Measurements from ENCODE around the gene CIP2A.

The CIP2A gene

GRCh38 chr3:108527817-108528216 lies 61.4 kb downstream of the CIP2A start:
- H3K4me3 ChIP-seq (replicated peaks; ENCODE audit: low read depth, low read length) = no peak overlapping the region
- H3K27me3 ChIP-seq (replicated peaks; ENCODE audit: control insufficient read depth, insufficient read depth, low read length) = no peaks in the 10 kb centered on the region
- no peak for DNase-seq (ENCODE audit: extremely low read depth, insufficient read length)
- H3K36me3 ChIP-seq (ENCODE audit: control insufficient read depth, insufficient read depth, low read length) = no peaks in the 10 kb centered on the region
- no peak for TF ChIP-seq CTCF (IDR thresholded peaks at IDR 0.05; ENCODE audit: insufficient read depth, low read length, poor library complexity, severe bottlenecking)

DNA sequence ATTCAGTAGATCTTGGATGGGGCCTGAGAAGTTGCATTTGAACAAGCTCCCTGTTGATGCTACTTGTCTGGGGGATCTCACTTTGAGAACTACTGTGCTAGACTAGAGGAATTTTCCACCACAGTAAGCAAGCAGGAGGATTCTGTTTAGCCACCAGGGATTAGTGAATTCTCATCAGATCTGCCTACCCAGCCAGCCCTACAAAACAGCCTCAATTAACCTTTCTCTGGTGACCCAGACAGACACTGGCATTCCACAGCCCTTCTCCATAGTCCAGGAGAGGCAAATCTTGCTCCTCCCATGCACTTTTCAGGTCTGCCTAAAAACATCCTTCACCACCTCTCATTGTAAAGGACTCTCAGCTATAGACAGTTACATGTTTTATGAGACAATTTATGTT lies 62.1 kb downstream of the CIP2A start:
- no peaks in the 10 kb centered on the region for H3K36me3 ChIP-seq (ENCODE audit: control insufficient read depth, insufficient read depth, low read length)
- TF ChIP-seq CTCF (IDR thresholded peaks at IDR 0.05; ENCODE audit: insufficient read depth, low read length, poor library complexity, severe bottlenecking) = no peak
- no peak for DNase-seq (ENCODE audit: extremely low read depth, insufficient read length)
- H3K4me3 ChIP-seq (replicated peaks; ENCODE audit: low read depth, low read length) = no peak overlapping the region
- H3K27me3 ChIP-seq (replicated peaks; ENCODE audit: control insufficient read depth, insufficient read depth, low read length) = no peaks in the 10 kb centered on the region

DNA sequence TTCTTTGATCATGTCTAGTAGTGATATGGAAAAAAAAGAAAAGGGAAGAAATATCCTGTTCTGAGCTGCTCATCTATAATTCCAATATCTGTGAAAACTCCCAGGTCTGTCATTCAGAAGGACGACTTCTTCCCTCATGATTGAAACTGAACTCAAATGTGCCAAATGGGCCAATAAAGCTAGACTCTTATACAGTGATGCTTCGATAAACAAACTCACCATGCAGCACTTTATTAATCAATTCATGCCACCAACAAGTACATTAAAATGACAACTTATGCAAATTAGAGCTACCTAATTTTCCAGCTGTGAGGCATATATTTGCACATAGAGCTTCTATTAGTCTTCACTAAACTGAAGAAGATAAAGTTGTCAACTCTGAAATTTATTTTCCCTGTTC lies 63.3 kb downstream of the CIP2A start:
- no peaks in the 10 kb centered on the region for H3K27me3 ChIP-seq (replicated peaks; ENCODE audit: control insufficient read depth, insufficient read depth, low read length)
- H3K36me3 ChIP-seq (ENCODE audit: control insufficient read depth, insufficient read depth, low read length) = no peaks in the 10 kb centered on the region
- TF ChIP-seq CTCF (IDR thresholded peaks at IDR 0.05; ENCODE audit: insufficient read depth, low read length, poor library complexity, severe bottlenecking) = no peak
- no peak overlapping the region for H3K4me3 ChIP-seq (replicated peaks; ENCODE audit: low read depth, low read length)
- DNase-seq (ENCODE audit: extremely low read depth, insufficient read length) = no peak

- Histone ChIP-seq H3K36me3 (ENCODE audit: control insufficient read depth, insufficient read depth, low read length) (no peaks in the 10 kb centered on the region), H3K4me3 (replicated peaks; ENCODE audit: low read depth, low read length) (no peak overlapping the region), H3K27me3 (replicated peaks; ENCODE audit: control insufficient read depth, insufficient read depth, low read length) (no peaks in the 10 kb centered on the region)
- DNase-seq (ENCODE audit: extremely low read depth, insufficient read length) = no peak
- no peak for TF ChIP-seq CTCF (IDR thresholded peaks at IDR 0.05; ENCODE audit: insufficient read depth, low read length, poor library complexity, severe bottlenecking)
Measured at GRCh38 chr3:108525256-108525655, 64.0 kb downstream of the CIP2A start.

- H3K27me3 ChIP-seq (replicated peaks; ENCODE audit: control insufficient read depth, insufficient read depth, low read length) = no peaks in the 10 kb centered on the region
- H3K4me3 ChIP-seq (replicated peaks; ENCODE audit: low read depth, low read length) = no peak overlapping the region
- H3K36me3 ChIP-seq (ENCODE audit: control insufficient read depth, insufficient read depth, low read length) = no peaks in the 10 kb centered on the region
- DNase-seq (ENCODE audit: extremely low read depth, insufficient read length) = no peak
- TF ChIP-seq CTCF (IDR thresholded peaks at IDR 0.05; ENCODE audit: insufficient read depth, low read length, poor library complexity, severe bottlenecking) = no peak
Measured at GRCh38 chr3:108524537-108524936, 64.7 kb downstream of the CIP2A start.

- no peak for TF ChIP-seq CTCF (IDR thresholded peaks at IDR 0.05; ENCODE audit: insufficient read depth, low read length, poor library complexity, severe bottlenecking)
- no peak for DNase-seq (ENCODE audit: extremely low read depth, insufficient read length)
Measured at GRCh38 chr3:108518895-108519294, 70.3 kb downstream of the CIP2A start.

More at GRCh38 chr3:108518895-108519294, 70.3 kb downstream of the CIP2A start:
- no peaks in the 10 kb centered on the region for H3K36me3 ChIP-seq (ENCODE audit: control insufficient read depth, insufficient read depth, low read length)
- H3K4me3 ChIP-seq (replicated peaks; ENCODE audit: low read depth, low read length) = no peak overlapping the region
- no peaks in the 10 kb centered on the region for H3K27me3 ChIP-seq (replicated peaks; ENCODE audit: control insufficient read depth, insufficient read depth, low read length)
